ENCODE data around the gene SEPHS1. TPM values are rescaled to one million over a fixed set of nuclear protein-coding genes. Genes with fewer than 3 reads are reported as not detected.

The SEPHS1 gene
- total and polyA plus RNA-seq, 2 donors (not counting 1 experiment from before 2014, with no cell fraction given): 14.7 to 29.1 TPM

GRCh38 chr10:13316635-13317311 is 31.3 kb downstream of the SEPHS1 start:
- no peak for TF ChIP-seq EZH2 (IDR thresholded peaks at IDR 0.05; ENCODE audit: borderline replicate concordance, insufficient read depth, low read depth, low read length, poor library complexity, severe bottlenecking)
- TF ChIP-seq CTCF (IDR thresholded peaks at IDR 0.05): no peak
- Mint-ChIP-seq H3K27ac (no peak overlapping the region), H3K9me3 (ENCODE audit: insufficient read depth) (no peaks in the 10 kb centered on the region), H3K27me3 (no peaks in the 10 kb centered on the region), H3K4me1 (no peaks in the 10 kb centered on the region), H3K4me3 (no peak overlapping the region)
- no peaks in the 10 kb centered on the region for H3K27me3 ChIP-seq (replicated peaks in 1 of 4; ENCODE audit: control extremely low read depth in 1 of 4, control insufficient read depth in 3 of 4, insufficient read depth in 4 of 4, low read length in 3 of 4)
- H4K20me1 ChIP-seq (ENCODE audit: control insufficient read depth, insufficient read depth, low read length, poor library complexity, severe bottlenecking): no peaks in the 10 kb centered on the region
- H3K9ac ChIP-seq (ENCODE audit: low read length): no peak overlapping the region
- H2AFZ ChIP-seq (ENCODE audit: insufficient read depth, low read depth, low read length, poor library complexity, severe bottlenecking): no peak overlapping the region
- 95% methylated on average over 6 of the region's 7 CpGs for WGBS (ENCODE audit: insufficient coverage)
- ChIA-PET CTCF (interaction anchor here (0.8 to 1.2 kb wide), 2 partner anchors 14 to 209 kb away, joined by 3 to 4 read pairs; no protein-coding TSS in a partner anchor), POLR2A (no interaction called here)
- peaks cover 3 to 12% of the 10 kb centered on the region in 2 experiments for H3K36me3 ChIP-seq (replicated peaks in 1 of 2; ENCODE audit: control extremely low read depth in 1 of 2, control insufficient read depth in 1 of 2, extremely low read depth in 1 of 2, insufficient read depth in 2 of 2, low read length in 1 of 2)
- H3K27ac ChIP-seq (ENCODE audit: low read length in 2 of 2): no peak overlapping the region
- H3K9me3 ChIP-seq (ENCODE audit: control extremely low read depth in 1 of 3, control insufficient read depth in 2 of 3, insufficient read depth in 1 of 3, low read length in 2 of 3): no peaks in the 10 kb centered on the region
- intact Hi-C loops (cut with micrococcal nuclease): no loop called here
- H3K4me1 ChIP-seq (ENCODE audit: control insufficient read depth in 2 of 2, insufficient read depth in 2 of 2, low read length in 2 of 2): no peaks in the 10 kb centered on the region
- no peak overlapping the region for H3K4me3 ChIP-seq (ENCODE audit: control extremely low read depth in 1 of 5, extremely low read depth in 1 of 5, insufficient read depth in 1 of 5, low read depth in 2 of 5, low read length in 4 of 5)
- H3K79me2 ChIP-seq (ENCODE audit: control insufficient read depth, insufficient read depth, low read length): no peaks in the 10 kb centered on the region
- no peak for ATAC-seq (ENCODE audit: low read depth)
- H3K4me2 ChIP-seq (replicated peaks; ENCODE audit: low read depth, low read length, poor library complexity, severe bottlenecking): no peak overlapping the region
- no peak for DNase-seq

GRCh38 chr10:13315361-13315760 is 32.7 kb downstream of the SEPHS1 start:
- Histone ChIP-seq H3K4me2 (replicated peaks; ENCODE audit: low read depth, low read length, poor library complexity, severe bottlenecking) (no peak overlapping the region), H3K9ac (ENCODE audit: low read length) (no peak overlapping the region), H3K27ac (ENCODE audit: low read length in 2 of 2) (no peak overlapping the region), H3K9me3 (ENCODE audit: control extremely low read depth in 1 of 3, control insufficient read depth in 2 of 3, insufficient read depth in 1 of 3, low read length in 2 of 3) (no peaks in the 10 kb centered on the region), H3K36me3 (replicated peaks in 1 of 2; ENCODE audit: control extremely low read depth in 1 of 2, control insufficient read depth in 1 of 2, extremely low read depth in 1 of 2, insufficient read depth in 2 of 2, low read length in 1 of 2) (peaks cover 3 to 5% of the 10 kb centered on the region in 2 experiments), H3K27me3 (replicated peaks in 1 of 4; ENCODE audit: control extremely low read depth in 1 of 4, control insufficient read depth in 3 of 4, insufficient read depth in 4 of 4, low read length in 3 of 4) (no peaks in the 10 kb centered on the region), H4K20me1 (ENCODE audit: control insufficient read depth, insufficient read depth, low read length, poor library complexity, severe bottlenecking) (no peaks in the 10 kb centered on the region), H3K4me3 (ENCODE audit: control extremely low read depth in 1 of 5, extremely low read depth in 1 of 5, insufficient read depth in 1 of 5, low read depth in 2 of 5, low read length in 4 of 5) (no peak overlapping the region), H3K4me1 (ENCODE audit: control insufficient read depth in 2 of 2, insufficient read depth in 2 of 2, low read length in 2 of 2) (no peaks in the 10 kb centered on the region), H2AFZ (ENCODE audit: insufficient read depth, low read depth, low read length, poor library complexity, severe bottlenecking) (no peak overlapping the region), H3K79me2 (ENCODE audit: control insufficient read depth, insufficient read depth, low read length) (no peaks in the 10 kb centered on the region)
- no peak for TF ChIP-seq CTCF (IDR thresholded peaks at IDR 0.05)
- DNase-seq (no peak), ATAC-seq (ENCODE audit: low read depth) (no peak)
- no peaks in the 10 kb centered on the region for H3K27me3 Mint-ChIP-seq
- H3K9me3 Mint-ChIP-seq (ENCODE audit: insufficient read depth): no peaks in the 10 kb centered on the region
- no peak overlapping the region for H3K27ac Mint-ChIP-seq
- no peak overlapping the region for H3K4me3 Mint-ChIP-seq
- CTCF ChIA-PET: interaction anchor here (1.2 kb wide), 1 partner anchor 13 kb away, joined by 4 read pairs; no protein-coding TSS in a partner anchor
- intact Hi-C loops (cut with micrococcal nuclease): no loop called here
- no peaks in the 10 kb centered on the region for H3K4me1 Mint-ChIP-seq
- POLR2A ChIA-PET: no interaction called here
